ENCODE data around the gene BLTP1.

The BLTP1 gene

GRCh38 chr4:122171323-122171722, 19.2 kb downstream of the BLTP1 start:
- no peak for DNase-seq

- DNase-seq = no peak
Observed at GRCh38 chr4:122172266-122172665, 20.1 kb downstream of the BLTP1 start.

- no peak for DNase-seq
Observed at GRCh38 chr4:122178961-122179360, 26.8 kb downstream of the BLTP1 start.

GRCh38 chr4:122195718-122196117, 43.6 kb downstream of the BLTP1 start:
- no peak for DNase-seq

Measured in nucleus accumbens (tissue), 56 donors.